HepG2 (cell line): ENCODE data around the gene FXYD4. TPM values are rescaled to one million over a fixed set of nuclear protein-coding genes. Genes with fewer than 3 reads are reported as not detected.

Experiments used
- FUBP1 ChIP-seq: sonication (generic); formaldehyde crosslinking; IDR thresholded peaks from 2 replicates; pipeline ENCODE4 v1.5.1; 2020; ENCODE audit warnings: missing genetic modification reagents, mild to moderate bottlenecking, borderline replicate concordance
- HNRNPL ChIP-seq: fragments of 200-400 bp; formaldehyde crosslinking; IDR thresholded peaks from 2 replicates; pipeline ENCODE4 v1.6.1; 2017; ENCODE audit warnings: mild to moderate bottlenecking, low read depth, low read length
- IKZF1 ChIP-seq: fragments of 450-650 bp; IDR thresholded peaks from 2 replicates; pipeline ENCODE4 v1.7.1; 2016
- MED8 ChIP-seq: sonication (generic); formaldehyde crosslinking; IDR thresholded peaks from 2 replicates; pipeline ENCODE4 v1.8.1; 2023; ENCODE audit warnings: mild to moderate bottlenecking, missing genetic modification reagents; ENCODE audit not compliant: insufficient replicate concordance
- NFE2 ChIP-seq: sonication (generic); formaldehyde crosslinking; IDR thresholded peaks from 2 replicates; pipeline ENCODE4 v1.4.0; 2020; ENCODE audit warnings: missing genetic modification reagents
- NFYB ChIP-seq: sonication (generic); formaldehyde crosslinking; IDR thresholded peaks from 2 replicates; pipeline ENCODE4 v1.4.0; 2020; ENCODE audit warnings: missing genetic modification reagents
- PHF5A ChIP-seq: IDR thresholded peaks from one replicate; pipeline ENCODE4 v1.6.1; 2018; ENCODE audit warnings: low read depth, missing genetic modification reagents; ENCODE audit not compliant: unreplicated experiment
- RARA ChIP-seq: IDR thresholded peaks from 2 replicates; pipeline ENCODE4 v1.6.1; 2016; ENCODE audit warnings: missing genetic modification reagents, missing compliant biosample characterization
- RFX1 ChIP-seq: fragments of 450-650 bp; IDR thresholded peaks from 2 replicates; pipeline ENCODE4 v1.6.1; 2017
- SNRNP70 ChIP-seq: fragments of 200-400 bp; formaldehyde crosslinking; IDR thresholded peaks from 2 replicates; pipeline ENCODE4 v1.6.1; 2017; ENCODE audit warnings: mild to moderate bottlenecking, low read depth, low read length, moderate library complexity
- ZFAT ChIP-seq: sonication (generic); formaldehyde crosslinking; conservative IDR thresholded peaks from 2 replicates; pipeline ENCODE4 v1.8.1; 2023; ENCODE audit warnings: missing genetic modification reagents, inconsistent platforms
- ZKSCAN1 ChIP-seq: fragments of 150-350 bp; IDR thresholded peaks from 2 replicates; pipeline ENCODE4 v1.6.1; 2014; ENCODE audit warnings: low read length
- ZMAT3 ChIP-seq: sonication (generic); formaldehyde crosslinking; conservative IDR thresholded peaks from 2 replicates; pipeline ENCODE4 v1.7.0; 2021; ENCODE audit warnings: missing genetic modification reagents
- ZNF251 ChIP-seq: sonication (generic); formaldehyde crosslinking; IDR thresholded peaks from 2 replicates; pipeline ENCODE4 v1.9.0; 2021; ENCODE audit warnings: mild to moderate bottlenecking, missing genetic modification reagents
- ZNF333 ChIP-seq: sonication (generic); formaldehyde crosslinking; IDR thresholded peaks from 2 replicates; pipeline ENCODE4 v1.4.0; 2020; ENCODE audit warnings: mild to moderate bottlenecking, missing genetic modification reagents, borderline replicate concordance
- ZNF431 ChIP-seq: sonication (generic); formaldehyde crosslinking; IDR thresholded peaks from 2 replicates; pipeline ENCODE4 v1.9.0; 2022; ENCODE audit warnings: missing genetic modification reagents, low read depth, mild to moderate bottlenecking, borderline replicate concordance
- ZNF446 ChIP-seq: sonication (generic); formaldehyde crosslinking; IDR thresholded peaks from 2 replicates; pipeline ENCODE4 v1.5.0; 2020; ENCODE audit warnings: mild to moderate bottlenecking, missing genetic modification reagents
- ZNF451 ChIP-seq: sonication (generic); formaldehyde crosslinking; IDR thresholded peaks from 2 replicates; pipeline ENCODE4 v1.5.0; 2020; ENCODE audit warnings: mild to moderate bottlenecking, missing genetic modification reagents
- ZNF556 ChIP-seq: sonication (generic); formaldehyde crosslinking; IDR thresholded peaks from 2 replicates; pipeline ENCODE4 v1.4.0; 2020; ENCODE audit warnings: mild to moderate bottlenecking, missing genetic modification reagents, borderline replicate concordance
- ZNF607 ChIP-seq: sonication (generic); formaldehyde crosslinking; IDR thresholded peaks from 2 replicates; pipeline ENCODE4 v1.5.1; 2020; ENCODE audit warnings: missing genetic modification reagents, mild to moderate bottlenecking, borderline replicate concordance
- ZSCAN20 ChIP-seq: sonication (generic); formaldehyde crosslinking; IDR thresholded peaks from 2 replicates; pipeline ENCODE4 v1.4.0; 2020; ENCODE audit warnings: missing genetic modification reagents, mild to moderate bottlenecking, borderline replicate concordance
- polyA plus RNA-seq, 8 experiments: library from polyadenylated mRNA; depleted of rRNA in 3 of 8; stranded (reverse) in 7 of 8; unstranded in 1 of 8; fragments of >200 nt; fragmentation: Illumina TruSeq in 4 of 8; extraction: Trizol in 4 of 8; gene quantifications; 2 replicates each; pipeline versions ENCODE4 v1.2.1 to v1.2.3, GENCODE V29; 2011 to 2016; ENCODE audit warnings: low read depth in 4 of 8, missing spikeins in 1 of 8, mixed read lengths in 1 of 8; ENCODE audit not compliant: insufficient read depth in 1 of 8
- total RNA-seq, 5 experiments: library from RNA; depleted of rRNA; stranded (reverse); fragments of >200 nt; fragmentation: Illumina TruSeq; extraction: Trizol; gene quantifications; 2 replicates each; pipeline ENCODE4 v1.2.3, GENCODE V29; 2016; ENCODE audit warnings: low read depth in 1 of 5
- TF ChIP-seq, protein P1 (sequence below): sonication (generic); formaldehyde crosslinking; IDR thresholded peaks from 2 replicates; pipeline ENCODE4 v1.4.0; 2020; ENCODE audit warnings: missing genetic modification reagents
- TF ChIP-seq, protein P2 (sequence below): sonication (generic); formaldehyde crosslinking; IDR thresholded peaks from 2 replicates; pipeline ENCODE4 v1.4.0; 2020; ENCODE audit warnings: missing genetic modification reagents

The FXYD4 gene
- total and polyA plus RNA-seq, 2 of the 13 experiments (the other 11 are each of a cell fraction or from before 2014, with no cell fraction given) = not detected

DNA sequence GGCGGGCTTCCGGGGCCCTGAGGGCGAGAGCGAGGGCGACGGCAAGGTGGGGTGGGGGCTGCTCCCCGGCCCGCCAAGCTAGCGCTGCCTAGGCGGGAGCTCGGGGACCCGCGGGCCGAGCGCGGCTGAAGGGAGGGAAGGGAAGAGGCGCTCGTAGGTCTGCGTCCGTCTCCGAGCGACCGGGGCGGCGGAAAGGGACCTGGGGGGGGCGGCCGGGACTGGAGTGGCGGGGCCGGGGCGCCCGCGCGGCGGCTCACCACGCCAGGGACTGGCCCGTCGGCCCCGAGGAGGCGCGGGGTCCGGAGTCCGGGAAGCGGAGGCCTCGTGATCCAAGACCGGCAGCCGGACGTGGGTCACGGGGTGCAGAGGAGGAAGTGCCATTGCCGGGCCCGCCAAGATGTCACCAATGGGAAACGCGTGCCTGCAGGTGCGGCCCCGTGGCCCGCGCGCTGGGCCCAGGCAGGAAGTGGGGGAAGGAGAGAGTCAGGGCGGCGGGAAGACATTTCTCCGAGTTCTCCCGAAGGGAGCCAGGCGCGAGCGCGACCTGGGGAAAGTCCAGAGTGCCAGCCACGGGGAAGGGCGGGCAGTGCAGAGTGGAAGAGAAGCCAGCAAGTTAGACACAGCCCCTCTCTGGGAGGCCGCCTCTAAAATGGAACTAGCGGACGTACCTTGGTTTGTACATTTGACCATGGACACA is 25.6 kb downstream of the FXYD4 start (continued):
- TF ChIP-seq, protein P1, sequence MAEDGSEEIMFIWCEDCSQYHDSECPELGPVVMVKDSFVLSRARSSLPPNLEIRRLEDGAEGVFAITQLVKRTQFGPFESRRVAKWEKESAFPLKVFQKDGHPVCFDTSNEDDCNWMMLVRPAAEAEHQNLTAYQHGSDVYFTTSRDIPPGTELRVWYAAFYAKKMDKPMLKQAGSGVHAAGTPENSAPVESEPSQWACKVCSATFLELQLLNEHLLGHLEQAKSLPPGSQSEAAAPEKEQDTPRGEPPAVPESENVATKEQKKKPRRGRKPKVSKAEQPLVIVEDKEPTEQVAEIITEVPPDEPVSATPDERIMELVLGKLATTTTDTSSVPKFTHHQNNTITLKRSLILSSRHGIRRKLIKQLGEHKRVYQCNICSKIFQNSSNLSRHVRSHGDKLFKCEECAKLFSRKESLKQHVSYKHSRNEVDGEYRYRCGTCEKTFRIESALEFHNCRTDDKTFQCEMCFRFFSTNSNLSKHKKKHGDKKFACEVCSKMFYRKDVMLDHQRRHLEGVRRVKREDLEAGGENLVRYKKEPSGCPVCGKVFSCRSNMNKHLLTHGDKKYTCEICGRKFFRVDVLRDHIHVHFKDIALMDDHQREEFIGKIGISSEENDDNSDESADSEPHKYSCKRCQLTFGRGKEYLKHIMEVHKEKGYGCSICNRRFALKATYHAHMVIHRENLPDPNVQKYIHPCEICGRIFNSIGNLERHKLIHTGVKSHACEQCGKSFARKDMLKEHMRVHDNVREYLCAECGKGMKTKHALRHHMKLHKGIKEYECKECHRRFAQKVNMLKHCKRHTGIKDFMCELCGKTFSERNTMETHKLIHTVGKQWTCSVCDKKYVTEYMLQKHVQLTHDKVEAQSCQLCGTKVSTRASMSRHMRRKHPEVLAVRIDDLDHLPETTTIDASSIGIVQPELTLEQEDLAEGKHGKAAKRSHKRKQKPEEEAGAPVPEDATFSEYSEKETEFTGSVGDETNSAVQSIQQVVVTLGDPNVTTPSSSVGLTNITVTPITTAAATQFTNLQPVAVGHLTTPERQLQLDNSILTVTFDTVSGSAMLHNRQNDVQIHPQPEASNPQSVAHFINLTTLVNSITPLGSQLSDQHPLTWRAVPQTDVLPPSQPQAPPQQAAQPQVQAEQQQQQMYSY (CRISPR knock-in tag) = 0 out of 2 replicates have a peak, but pooled peaks have one; percentile 41
- TF ChIP-seq NFYB = peak; percentile 85
- peak; percentile 91 for TF ChIP-seq ZNF446 (CRISPR knock-in tag)
- TF ChIP-seq MED8 = peak; percentile 69
- TF ChIP-seq FUBP1 = no peak
- 0 out of 2 replicates have a peak, but pooled peaks have one; percentile 41 for TF ChIP-seq ZFAT (CRISPR knock-in tag)
- TF ChIP-seq RFX1 = no peak
- TF ChIP-seq ZNF431 = peak; percentile 60; the same call in 1 of the 2 replicates
- TF ChIP-seq ZNF451 (CRISPR knock-in tag) = 0 out of 2 replicates have a peak, but pooled peaks have one; percentile 39
- TF ChIP-seq ZMAT3 (CRISPR knock-in tag) = peak; percentile 96
- TF ChIP-seq ZNF333 = peak; percentile 44; the same call in 1 of the 2 replicates
- TF ChIP-seq SNRNP70 = no peak
- TF ChIP-seq RARA (CRISPR knock-in tag) = peak; percentile 82
- TF ChIP-seq IKZF1 = no peak
- TF ChIP-seq ZSCAN20 = 0 out of 2 replicates have a peak, but pooled peaks have one; percentile 53
- TF ChIP-seq HNRNPL = peak; percentile 69; the same call in 1 of the 2 replicates
- TF ChIP-seq ZNF607 (CRISPR knock-in tag) = peak; percentile 89
- TF ChIP-seq PHF5A (CRISPR knock-in tag) = peak; percentile 60
- no peak for TF ChIP-seq ZKSCAN1
- no peak for TF ChIP-seq NFE2 (CRISPR knock-in tag)
- TF ChIP-seq ZNF556 (CRISPR knock-in tag) = 0 out of 2 replicates have a peak, but pooled peaks have one; percentile 52
- TF ChIP-seq ZNF251 (CRISPR knock-in tag) = peak; percentile 78; the same call in 1 of the 2 replicates
- TF ChIP-seq, protein P2, sequence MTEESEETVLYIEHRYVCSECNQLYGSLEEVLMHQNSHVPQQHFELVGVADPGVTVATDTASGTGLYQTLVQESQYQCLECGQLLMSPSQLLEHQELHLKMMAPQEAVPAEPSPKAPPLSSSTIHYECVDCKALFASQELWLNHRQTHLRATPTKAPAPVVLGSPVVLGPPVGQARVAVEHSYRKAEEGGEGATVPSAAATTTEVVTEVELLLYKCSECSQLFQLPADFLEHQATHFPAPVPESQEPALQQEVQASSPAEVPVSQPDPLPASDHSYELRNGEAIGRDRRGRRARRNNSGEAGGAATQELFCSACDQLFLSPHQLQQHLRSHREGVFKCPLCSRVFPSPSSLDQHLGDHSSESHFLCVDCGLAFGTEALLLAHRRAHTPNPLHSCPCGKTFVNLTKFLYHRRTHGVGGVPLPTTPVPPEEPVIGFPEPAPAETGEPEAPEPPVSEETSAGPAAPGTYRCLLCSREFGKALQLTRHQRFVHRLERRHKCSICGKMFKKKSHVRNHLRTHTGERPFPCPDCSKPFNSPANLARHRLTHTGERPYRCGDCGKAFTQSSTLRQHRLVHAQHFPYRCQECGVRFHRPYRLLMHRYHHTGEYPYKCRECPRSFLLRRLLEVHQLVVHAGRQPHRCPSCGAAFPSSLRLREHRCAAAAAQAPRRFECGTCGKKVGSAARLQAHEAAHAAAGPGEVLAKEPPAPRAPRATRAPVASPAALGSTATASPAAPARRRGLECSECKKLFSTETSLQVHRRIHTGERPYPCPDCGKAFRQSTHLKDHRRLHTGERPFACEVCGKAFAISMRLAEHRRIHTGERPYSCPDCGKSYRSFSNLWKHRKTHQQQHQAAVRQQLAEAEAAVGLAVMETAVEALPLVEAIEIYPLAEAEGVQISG = peak; percentile 75
